ENCODE results near the gene PRCC. TPM values are rescaled to one million over a fixed set of nuclear protein-coding genes. Genes with fewer than 3 reads are reported as not detected.
A peak's percentile ranks its signal among the peaks of the same experiment; 100 is the strongest.

The PRCC gene
- polyA plus RNA-seq, 4 donors = 101 to 123 (median 105) TPM

DNA sequence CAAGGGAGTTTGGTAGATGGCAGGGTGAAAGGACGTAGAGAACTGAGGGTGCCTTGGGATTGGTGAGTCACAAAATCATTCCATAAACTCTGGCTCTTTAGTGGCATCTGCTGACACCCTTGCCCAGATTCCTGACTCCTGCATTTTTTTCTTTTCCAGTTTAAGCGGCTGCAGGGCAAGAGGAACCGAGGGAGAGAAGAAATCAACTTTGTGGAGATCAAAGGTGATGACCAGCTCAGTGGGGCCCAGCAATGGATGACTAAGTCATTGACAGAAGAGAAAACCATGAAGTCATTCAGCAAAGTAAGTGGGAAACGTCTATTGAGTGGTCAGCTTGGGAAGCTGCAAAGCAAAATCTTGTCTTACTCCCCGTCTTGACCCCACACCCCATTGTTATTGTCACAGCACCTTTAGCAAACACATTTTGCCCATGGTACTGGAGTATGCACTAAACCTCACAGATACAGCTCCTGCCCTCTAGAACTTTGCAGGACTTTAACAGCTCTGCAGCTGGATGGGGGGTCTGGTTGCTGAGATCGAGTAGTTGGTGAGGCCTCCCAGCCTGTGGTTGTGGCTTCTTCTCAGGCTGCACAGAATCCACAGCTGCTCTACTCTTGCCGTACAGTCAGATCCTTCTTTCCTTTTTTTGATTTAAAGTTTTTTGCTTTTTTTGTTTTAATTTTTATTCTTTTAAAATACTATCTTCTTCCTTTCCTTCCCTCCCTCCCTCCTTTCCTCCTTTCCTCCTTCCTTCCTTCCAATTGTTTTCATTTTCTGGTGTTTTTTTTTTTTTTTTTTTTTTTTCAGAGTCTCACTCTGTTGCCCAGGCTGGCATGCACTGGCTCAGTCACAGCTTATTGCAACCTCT, 27.4 kb downstream of the PRCC start:
- no peak for DNase-seq (ENCODE audit: low read depth in 4 of 4, low spot score in 2 of 4)

DNA sequence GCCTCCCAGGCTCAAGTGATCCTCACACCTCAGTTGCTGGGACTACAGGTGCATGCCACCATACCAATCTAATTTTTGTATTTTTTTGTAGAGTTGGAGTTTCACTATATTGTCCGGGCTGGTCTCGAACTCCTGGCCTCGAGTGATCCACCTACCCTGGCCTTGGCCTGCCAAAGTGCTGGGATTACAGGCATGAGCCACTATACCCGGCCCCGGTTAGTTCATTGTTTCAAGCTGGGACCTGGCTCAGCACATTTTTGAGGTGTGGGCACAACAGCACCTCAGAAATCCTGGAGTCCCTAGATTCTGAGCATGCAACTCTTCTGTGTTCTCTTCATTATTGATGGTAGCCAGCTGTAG, 28.0 kb downstream of the PRCC start:
- DNase-seq (ENCODE audit: low read depth in 4 of 4, low spot score in 2 of 4) = no peak

DNA sequence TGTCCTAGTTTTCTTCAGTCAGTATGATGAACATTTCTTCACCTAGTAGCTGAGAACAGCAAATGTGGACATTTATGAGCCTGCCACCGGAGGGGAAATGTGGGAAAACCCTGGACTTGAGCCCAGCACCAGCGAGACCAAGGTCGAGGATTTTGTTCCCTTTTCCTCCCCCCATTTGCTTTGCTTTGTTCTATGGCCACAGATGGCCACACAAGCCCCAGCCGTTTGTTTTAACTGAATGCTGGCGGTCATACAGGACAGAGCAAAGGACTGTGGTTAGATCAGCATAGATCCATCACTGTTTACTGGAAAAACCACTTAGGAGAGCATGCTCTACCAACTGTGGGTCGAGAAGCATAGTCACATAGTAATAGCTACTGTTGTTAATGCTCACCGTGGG, 28.5 kb downstream of the PRCC start:
- DNase-seq (ENCODE audit: low read depth in 4 of 4, low spot score in 2 of 4) = no peak

GRCh38 chr1:156796340-156797097, 29.2 kb downstream of the PRCC start:
- no peak for DNase-seq (ENCODE audit: low read depth in 4 of 4, low spot score in 2 of 4)

- DNase-seq (ENCODE audit: low read depth in 4 of 4, low spot score in 2 of 4) = no peak
Observed at GRCh38 chr1:156797212-156797871, 30.0 kb downstream of the PRCC start.

- DNase-seq (ENCODE audit: low read depth in 4 of 4, low spot score in 2 of 4) = no peak
Observed at GRCh38 chr1:156801409-156802121, 34.2 kb downstream of the PRCC start.

DNA sequence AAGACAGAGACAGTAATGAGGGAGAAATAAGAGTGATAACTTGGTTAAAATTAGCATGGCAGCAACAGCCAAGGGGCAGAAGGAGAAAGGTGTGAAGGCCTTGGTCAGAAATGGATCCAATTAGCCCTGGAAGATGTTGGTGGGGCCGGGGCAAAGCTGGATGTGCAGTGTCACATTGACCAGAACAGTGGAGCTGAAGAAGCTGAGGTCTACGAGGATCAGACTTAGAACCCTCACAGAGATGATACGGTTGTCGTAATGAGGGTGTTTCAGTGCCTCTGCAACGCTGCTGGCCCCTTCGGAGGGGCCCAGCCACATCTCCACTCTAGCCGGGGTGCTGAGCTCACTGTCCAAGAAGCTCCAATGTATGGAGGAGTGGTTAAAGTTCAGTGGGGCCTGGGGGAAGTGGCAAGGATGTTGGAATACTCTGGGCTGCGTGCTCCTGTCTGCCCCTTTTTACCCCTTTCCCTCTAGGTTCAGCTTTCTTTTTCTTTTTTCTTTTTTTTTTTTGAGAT, 35.1 kb downstream of the PRCC start:
- DNase-seq (ENCODE audit: low read depth in 4 of 4, low spot score in 2 of 4) = no peak

- no peak for DNase-seq (ENCODE audit: low read depth in 4 of 4, low spot score in 2 of 4)
Observed at GRCh38 chr1:156803086-156803851, 35.9 kb downstream of the PRCC start.

DNA sequence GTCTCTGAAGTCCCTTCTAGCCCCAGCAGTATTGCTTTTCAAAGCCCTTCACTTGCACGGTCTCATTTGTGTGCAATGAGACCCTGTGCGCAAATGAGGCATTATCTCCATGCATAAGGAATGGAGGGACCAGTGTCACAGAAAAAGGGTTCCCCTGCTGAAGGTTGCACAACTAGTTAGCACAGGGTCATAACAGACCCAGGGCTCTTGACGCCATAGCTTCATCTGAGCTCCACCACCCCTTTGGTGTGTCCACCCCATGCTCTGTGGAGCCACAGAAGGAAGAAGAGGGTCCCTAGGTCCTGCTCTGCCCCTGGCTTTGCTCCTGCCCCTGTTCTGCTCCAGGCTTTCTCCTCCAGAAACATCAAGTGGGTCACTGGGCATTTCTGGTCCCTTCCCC, 36.7 kb downstream of the PRCC start:
- no peak for DNase-seq (ENCODE audit: low read depth in 4 of 4, low spot score in 2 of 4)

DNA sequence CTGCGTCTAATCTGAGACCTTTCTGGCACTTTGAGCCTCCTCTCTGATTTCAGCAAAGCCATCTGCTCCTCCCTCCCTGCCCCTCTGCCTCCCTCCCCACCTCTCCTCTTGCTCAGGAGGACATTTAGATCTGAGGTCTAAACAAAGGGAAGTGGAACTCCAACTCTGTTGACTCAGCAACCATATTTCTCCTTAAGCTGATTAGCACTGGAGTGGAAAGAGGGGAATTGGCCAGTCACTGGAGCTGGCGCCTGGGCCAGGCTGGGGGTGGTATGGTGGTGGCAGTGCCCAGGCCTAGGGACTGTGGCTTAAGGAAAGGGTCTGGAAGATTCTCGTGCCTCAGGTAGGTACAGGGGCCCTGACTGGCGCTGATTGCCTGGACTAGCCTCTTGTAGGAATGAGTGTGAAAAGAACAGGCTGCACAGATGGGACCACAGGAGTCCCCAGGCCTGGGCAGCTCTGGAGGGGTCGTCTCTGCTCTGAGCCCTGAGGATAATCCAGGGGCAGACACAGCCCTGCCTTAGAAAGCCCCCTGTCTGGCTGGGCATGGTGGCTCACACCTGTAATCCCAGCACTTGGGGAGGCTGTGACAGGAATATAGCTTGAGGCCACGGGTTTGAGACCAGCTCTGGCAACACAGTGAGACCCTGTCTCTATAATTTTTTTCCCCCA, 37.4 kb downstream of the PRCC start:
- no peak for DNase-seq (ENCODE audit: low read depth in 4 of 4, low spot score in 2 of 4)

- peak in 1 of 4 donors; percentile 84 for DNase-seq (ENCODE audit: low read depth in 4 of 4, low spot score in 2 of 4)
Observed at GRCh38 chr1:156805766-156806511, 38.6 kb downstream of the PRCC start.

GRCh38 chr1:156806512-156807440, 39.4 kb downstream of the PRCC start:
- DNase-seq (ENCODE audit: low read depth in 4 of 4, low spot score in 2 of 4) = no peak

- no peak for DNase-seq (ENCODE audit: low read depth in 4 of 4, low spot score in 2 of 4)
Observed at GRCh38 chr1:156807627-156808026, 40.3 kb downstream of the PRCC start.

DNA sequence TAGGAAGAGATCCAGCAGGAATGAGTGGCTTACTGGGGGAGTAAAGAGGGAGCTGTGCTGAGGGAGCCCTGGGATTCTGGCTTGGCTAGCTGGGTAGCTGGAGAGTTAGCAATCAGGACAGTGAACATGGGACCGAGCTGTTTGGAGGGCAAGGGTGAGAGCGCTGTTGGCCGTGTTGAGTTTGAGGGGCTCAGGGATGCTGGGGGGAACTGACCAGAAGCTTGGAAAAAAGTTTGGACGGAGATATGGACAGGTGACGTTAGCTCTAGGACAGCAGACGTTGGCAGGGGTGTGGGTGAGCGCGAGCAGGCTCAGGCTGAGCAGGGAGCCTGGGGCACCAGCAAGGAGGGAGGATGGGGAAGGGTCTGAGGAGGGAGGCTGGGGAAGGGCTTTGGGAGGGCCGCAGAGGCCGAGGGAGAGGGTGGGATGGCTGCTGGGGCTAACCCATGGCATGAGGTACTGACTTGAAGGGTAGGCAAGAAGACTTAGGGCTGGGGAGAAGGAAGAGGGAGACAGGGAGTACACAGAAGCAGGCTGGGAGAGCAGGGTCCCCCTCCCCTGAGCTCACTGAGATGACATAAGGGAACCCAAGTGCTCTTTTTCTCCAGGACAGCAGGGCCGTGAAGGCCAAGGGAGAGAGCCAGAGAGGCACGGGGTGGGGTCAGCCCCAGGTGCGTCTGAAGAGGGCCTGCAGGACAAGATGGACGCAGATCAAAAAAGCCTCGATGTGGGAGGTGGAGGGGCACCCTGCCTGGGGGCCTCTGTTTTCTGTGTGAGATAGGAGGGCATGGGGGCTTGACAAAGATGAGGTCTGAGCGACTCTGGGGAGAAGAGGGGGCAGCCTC, 41.1 kb downstream of the PRCC start:
- no peak for DNase-seq (ENCODE audit: low read depth in 4 of 4, low spot score in 2 of 4)

DNA sequence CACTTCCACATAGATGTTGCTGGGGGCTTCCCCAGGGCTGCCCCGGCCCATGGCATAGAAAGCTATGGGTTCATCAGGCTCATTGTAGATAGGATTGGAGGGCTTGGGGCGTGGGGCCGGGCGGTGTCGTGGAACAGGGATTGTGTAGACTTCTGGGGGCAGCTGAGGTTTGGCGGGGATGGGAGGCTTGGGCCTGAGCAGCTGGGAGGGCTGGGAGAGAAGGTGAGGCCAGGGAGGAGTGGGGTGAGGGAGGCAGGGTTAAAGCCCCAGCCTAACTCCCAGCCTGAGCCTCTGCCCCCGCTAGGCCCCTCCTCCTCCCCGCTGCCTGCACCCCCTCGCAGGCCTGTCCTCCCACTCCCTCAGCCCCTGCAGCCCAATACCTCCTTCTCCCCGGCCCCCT, 41.9 kb downstream of the PRCC start:
- no peak for DNase-seq (ENCODE audit: low read depth in 4 of 4, low spot score in 2 of 4)

GRCh38 chr1:156809711-156810366, 42.5 kb downstream of the PRCC start:
- DNase-seq (ENCODE audit: low read depth in 4 of 4, low spot score in 2 of 4) = no peak
